Neural progenitor cell (in vitro differentiated cells): Measurements from ENCODE around the gene PTOV1. TPM values are rescaled to one million over a fixed set of nuclear protein-coding genes. Genes with fewer than 3 reads are reported as not detected.

ENCODE experiments used
- DNase-seq: peaks from one replicate; pipeline ENCODE4 v3.0.0-alpha.2; 2016; ENCODE audit warnings: low spot score
- H2AFZ ChIP-seq: fragments of 200-600 bp; sonication (generic); replicated peaks from 2 replicates; pipeline ENCODE4 v1.6.1; 2016; ENCODE audit warnings: antibody characterized with exemption
- H3F3A ChIP-seq: fragments of 200-600 bp; sonication (generic); 2 replicates; pipeline ENCODE4 v1.6.1; 2016; ENCODE audit warnings: antibody characterized with exemption, low read depth
- H3K27ac ChIP-seq: fragments of 200-600 bp; sonication (generic); 2 replicates; pipeline ENCODE4 v1.5.1; 2016; ENCODE audit warnings: mild to moderate bottlenecking
- H3K27me3 ChIP-seq: fragments of 200-600 bp; sonication (generic); 2 replicates; pipeline ENCODE4 v1.6.1; 2016; ENCODE audit warnings: mild to moderate bottlenecking, moderate library complexity
- H3K36me3 ChIP-seq: fragments of 200-600 bp; sonication (generic); 2 replicates; pipeline ENCODE4 v1.5.1; 2016
- H3K4me1 ChIP-seq: fragments of 200-600 bp; sonication (generic); 2 replicates; pipeline ENCODE4 v1.6.1; 2016; ENCODE audit warnings: mixed run types
- H3K4me2 ChIP-seq: fragments of 200-600 bp; sonication (generic); 2 replicates; pipeline ENCODE4 v1.6.1; 2016
- H3K4me3 ChIP-seq: fragments of 200-600 bp; sonication (generic); 2 replicates; pipeline ENCODE4 v1.5.1; 2016
- H3K79me2 ChIP-seq: fragments of 200-600 bp; sonication (generic); 2 replicates; pipeline ENCODE4 v1.6.1; 2016; ENCODE audit warnings: low read depth
- H3K9ac ChIP-seq: fragments of 200-600 bp; sonication (generic); 2 replicates; pipeline ENCODE4 v1.6.1; 2016
- H3K9me3 ChIP-seq: fragments of 200-600 bp; sonication (generic); 2 replicates; pipeline ENCODE4 v1.5.1; 2016; ENCODE audit warnings: low read depth
- H4K20me1 ChIP-seq: fragments of 200-600 bp; sonication (generic); 2 replicates; pipeline ENCODE4 v1.6.1; 2016; ENCODE audit warnings: low read depth
- H3K27ac Mint-ChIP-seq: 3 replicates; pipeline ENCODE4 v1.8.0; 2021; ENCODE audit warnings: mixed read lengths
- H3K27me3 Mint-ChIP-seq: 2 replicates; pipeline ENCODE4 v1.8.0; 2022; ENCODE audit warnings: low read depth, mild to moderate bottlenecking, inconsistent platforms, moderate library complexity, mixed read lengths; ENCODE audit not compliant: insufficient read depth
- H3K36me3 Mint-ChIP-seq: 3 replicates; pipeline ENCODE4 v1.8.0; 2021; ENCODE audit warnings: mixed read lengths
- H3K4me1 Mint-ChIP-seq: 3 replicates; pipeline ENCODE4 v1.8.0; 2021; ENCODE audit warnings: mixed read lengths
- H3K4me3 Mint-ChIP-seq: 3 replicates; pipeline ENCODE4 v1.8.0; 2021; ENCODE audit warnings: mild to moderate bottlenecking, moderate library complexity, mixed read lengths
- H3K9me3 Mint-ChIP-seq: 3 replicates; pipeline ENCODE4 v1.8.0; 2020; ENCODE audit warnings: mixed read lengths
- CTCF ChIP-seq: fragments of 200-600 bp; sonication (generic); IDR thresholded peaks from 2 replicates; pipeline ENCODE4 v1.5.1; 2017; ENCODE audit warnings: antibody characterized with exemption, mild to moderate bottlenecking
- EZH2 ChIP-seq: fragments of 200-600 bp; sonication (generic); IDR thresholded peaks from 2 replicates; pipeline ENCODE4 v1.6.1; 2017; ENCODE audit warnings: antibody characterized with exemption, mild to moderate bottlenecking, moderate library complexity
- EZH2phosphoT487 ChIP-seq: fragments of 200-600 bp; sonication (generic); IDR thresholded peaks from 2 replicates; pipeline ENCODE4 v1.6.1; 2017; ENCODE audit warnings: antibody characterized with exemption
- total RNA-seq: library from RNA; depleted of rRNA; stranded (reverse); fragments of >200 nt; gene quantifications from 2 replicates; pipeline ENCODE4 v1.2.3, GENCODE V29; 2015; ENCODE audit warnings: low replicate concordance

The PTOV1 gene
- total RNA-seq, 1 donor from 2014 or later, result 63.5 TPM

GRCh38 chr19:49887665-49888509, 36.9 kb downstream of the PTOV1 start:
- no peak overlapping the region for H3K4me3 Mint-ChIP-seq
- no peaks in the 10 kb centered on the region for H3K9me3 Mint-ChIP-seq
- no peaks in the 10 kb centered on the region for H3K79me2 ChIP-seq

GRCh38 chr19:49888510-49888824, 37.5 kb downstream of the PTOV1 start:
- DNase-seq, result no peak
- Histone ChIP-seq H3K27me3 (peaks cover 24% of the 10 kb centered on the region), H3F3A (peaks cover 23% of the 10 kb centered on the region), H3K4me1 (no peaks in the 10 kb centered on the region), H4K20me1 (no peaks in the 10 kb centered on the region), H2AFZ (no peak overlapping the region), H3K4me3 (no peak overlapping the region), H3K79me2 (no peaks in the 10 kb centered on the region), H3K9me3 (no peaks in the 10 kb centered on the region), H3K9ac (no peak overlapping the region), H3K4me2 (no peak overlapping the region), H3K27ac (no peak overlapping the region), H3K36me3 (no peaks in the 10 kb centered on the region)
- peaks cover 17% of the 10 kb centered on the region for H3K27me3 Mint-ChIP-seq
- H3K4me3 Mint-ChIP-seq, result no peak overlapping the region
- TF ChIP-seq EZH2 (no peak), CTCF (no peak), EZH2phosphoT487 (no peak)
- H3K4me1 Mint-ChIP-seq, result peaks cover 4% of the 10 kb centered on the region
- H3K36me3 Mint-ChIP-seq, result peaks cover 15% of the 10 kb centered on the region
- H3K9me3 Mint-ChIP-seq, result no peaks in the 10 kb centered on the region
- no peak overlapping the region for H3K27ac Mint-ChIP-seq

More at GRCh38 chr19:49887665-49888509, 36.9 kb downstream of the PTOV1 start:
- TF ChIP-seq CTCF, result no peak
- TF ChIP-seq EZH2, result no peak
- no peak for TF ChIP-seq EZH2phosphoT487
- no peak for DNase-seq
- Histone ChIP-seq H2AFZ (no peak overlapping the region), H3K4me2 (no peak overlapping the region), H3F3A (peaks cover 23% of the 10 kb centered on the region), H3K9ac (no peak overlapping the region), H3K36me3 (peaks cover 3% of the 10 kb centered on the region), H3K27ac (no peak overlapping the region), H3K9me3 (no peaks in the 10 kb centered on the region), H3K4me1 (no peaks in the 10 kb centered on the region), H3K27me3 (peaks cover 24% of the 10 kb centered on the region), H4K20me1 (no peaks in the 10 kb centered on the region), H3K4me3 (no peak overlapping the region)
- Mint-ChIP-seq H3K27ac (no peak overlapping the region), H3K4me1 (peaks cover 4% of the 10 kb centered on the region), H3K27me3 (peaks cover 16% of the 10 kb centered on the region), H3K36me3 (peaks cover 19% of the 10 kb centered on the region)

GRCh38 chr19:49889038-49889686, 38.2 kb downstream of the PTOV1 start:
- Histone ChIP-seq H3F3A (peaks cover 23% of the 10 kb centered on the region), H3K27me3 (peaks cover 24% of the 10 kb centered on the region), H3K4me3 (no peak overlapping the region), H3K79me2 (no peaks in the 10 kb centered on the region), H3K4me1 (no peaks in the 10 kb centered on the region), H3K9me3 (no peaks in the 10 kb centered on the region), H4K20me1 (no peaks in the 10 kb centered on the region), H3K27ac (no peak overlapping the region), H3K4me2 (no peak overlapping the region), H3K36me3 (no peaks in the 10 kb centered on the region), H2AFZ (no peak overlapping the region), H3K9ac (no peak overlapping the region)
- Mint-ChIP-seq H3K27me3 (peaks cover 17% of the 10 kb centered on the region), H3K36me3 (peaks cover 11% of the 10 kb centered on the region), H3K4me1 (peaks cover 4% of the 10 kb centered on the region), H3K4me3 (peak overlapping the region; percentile 43), H3K9me3 (no peaks in the 10 kb centered on the region), H3K27ac (no peak overlapping the region)
- DNase-seq, result no peak
- no peak for TF ChIP-seq EZH2phosphoT487
- no peak for TF ChIP-seq CTCF
- TF ChIP-seq EZH2, result no peak
